Left ventricle myocardium inferior (tissue), 1 donor: ENCODE data around the gene TNK2. TPM values are rescaled to one million over a fixed set of nuclear protein-coding genes. Genes with fewer than 3 reads are reported as not detected.

Source experiments
- DNase-seq: peaks from one replicate; pipeline ENCODE4 v3.0.0-alpha.2; 2020
- H3K27ac ChIP-seq: fragments of 200-600 bp; replicated peaks from 2 replicates; pipeline ENCODE4 v1.8.0; 2021
- H3K27me3 ChIP-seq: fragments of 200-600 bp; 2 replicates; pipeline ENCODE4 v1.8.0; 2021; ENCODE audit warnings: low read depth
- H3K36me3 ChIP-seq: fragments of 200-600 bp; 2 replicates; pipeline ENCODE4 v1.8.0; 2021
- H3K4me1 ChIP-seq: fragments of 200-600 bp; 2 replicates; pipeline ENCODE4 v1.8.0; 2021
- H3K4me3 ChIP-seq: fragments of 200-600 bp; 2 replicates; pipeline ENCODE4 v1.8.0; 2021; ENCODE audit warnings: mild to moderate bottlenecking, moderate library complexity
- H3K9me3 ChIP-seq: fragments of 200-600 bp; replicated peaks from 2 replicates; pipeline ENCODE4 v1.8.0; 2021
- intact Hi-C: fragments of 100-400 bp; cut with micrococcal nuclease; formaldehyde crosslinking; loops from one replicate; pipeline ENCODE4 v1.11.0; 2022
- total RNA-seq: library from RNA; stranded (reverse); fragmentation: NEBNext Ultra II Directional; extraction: Animal tissue kit (Norgen Biotek cat#: 25700); gene quantifications from one replicate; pipeline ENCODE4 v1.2.1, GENCODE V29; 2021
- TF ChIP-seq, protein P1 (sequence below): fragments of 200-600 bp; IDR thresholded peaks from 2 replicates; pipeline ENCODE4 v1.8.0; 2021; ENCODE audit warnings: antibody characterized with exemption, mild to moderate bottlenecking, borderline replicate concordance
- donor health status: DM: no; HTN: yes; CAD: no; lungs with severe emphysema.

The TNK2 gene
- total RNA-seq, 1 donor from 2014 or later, result 33.2 TPM

DNA sequence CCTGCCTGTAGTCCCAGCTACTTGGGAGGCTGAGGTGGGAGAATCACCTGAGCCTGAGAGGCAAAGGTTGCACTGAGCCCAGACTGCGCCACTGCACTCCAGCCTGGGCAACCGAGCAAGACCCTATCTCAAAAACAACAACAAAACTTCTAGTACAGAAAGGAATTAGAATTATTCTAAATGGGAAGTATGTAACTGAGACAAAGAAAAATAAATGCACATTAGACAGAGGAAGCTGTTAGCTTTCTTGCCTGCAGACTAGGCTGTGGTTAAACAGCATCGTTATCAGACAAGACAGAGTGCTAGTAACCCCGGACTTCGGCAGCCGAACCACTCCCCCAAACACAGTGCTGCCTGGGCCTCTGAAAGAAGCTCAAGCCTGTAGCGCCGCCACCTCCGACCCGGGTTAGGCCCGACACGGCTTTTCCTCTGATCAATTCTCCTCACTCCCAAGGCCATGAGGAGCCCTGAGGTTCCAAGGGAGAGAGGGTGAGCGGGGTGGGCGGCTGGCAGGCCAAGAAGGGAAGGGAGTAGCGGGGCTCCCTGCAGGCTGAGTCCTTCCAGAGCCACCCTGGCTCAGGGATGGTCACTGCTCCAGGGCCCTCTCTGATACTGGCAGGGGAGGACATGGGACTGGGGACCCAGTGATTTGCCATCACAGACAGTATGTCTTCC lies 51.8 kb downstream of the TNK2 start:
- H3K27ac ChIP-seq, result no peak overlapping the region
- H3K4me1 ChIP-seq, result peaks cover 4% of the 10 kb centered on the region
- no peaks in the 10 kb centered on the region for H3K9me3 ChIP-seq
- no peak for DNase-seq
- H3K36me3 ChIP-seq, result no peaks in the 10 kb centered on the region
- intact Hi-C loops, result no loop called here
- H3K4me3 ChIP-seq, result no peak overlapping the region
- H3K27me3 ChIP-seq, result peaks cover 21% of the 10 kb centered on the region
- TF ChIP-seq, protein P1, sequence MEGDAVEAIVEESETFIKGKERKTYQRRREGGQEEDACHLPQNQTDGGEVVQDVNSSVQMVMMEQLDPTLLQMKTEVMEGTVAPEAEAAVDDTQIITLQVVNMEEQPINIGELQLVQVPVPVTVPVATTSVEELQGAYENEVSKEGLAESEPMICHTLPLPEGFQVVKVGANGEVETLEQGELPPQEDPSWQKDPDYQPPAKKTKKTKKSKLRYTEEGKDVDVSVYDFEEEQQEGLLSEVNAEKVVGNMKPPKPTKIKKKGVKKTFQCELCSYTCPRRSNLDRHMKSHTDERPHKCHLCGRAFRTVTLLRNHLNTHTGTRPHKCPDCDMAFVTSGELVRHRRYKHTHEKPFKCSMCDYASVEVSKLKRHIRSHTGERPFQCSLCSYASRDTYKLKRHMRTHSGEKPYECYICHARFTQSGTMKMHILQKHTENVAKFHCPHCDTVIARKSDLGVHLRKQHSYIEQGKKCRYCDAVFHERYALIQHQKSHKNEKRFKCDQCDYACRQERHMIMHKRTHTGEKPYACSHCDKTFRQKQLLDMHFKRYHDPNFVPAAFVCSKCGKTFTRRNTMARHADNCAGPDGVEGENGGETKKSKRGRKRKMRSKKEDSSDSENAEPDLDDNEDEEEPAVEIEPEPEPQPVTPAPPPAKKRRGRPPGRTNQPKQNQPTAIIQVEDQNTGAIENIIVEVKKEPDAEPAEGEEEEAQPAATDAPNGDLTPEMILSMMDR, result no peak

DNA sequence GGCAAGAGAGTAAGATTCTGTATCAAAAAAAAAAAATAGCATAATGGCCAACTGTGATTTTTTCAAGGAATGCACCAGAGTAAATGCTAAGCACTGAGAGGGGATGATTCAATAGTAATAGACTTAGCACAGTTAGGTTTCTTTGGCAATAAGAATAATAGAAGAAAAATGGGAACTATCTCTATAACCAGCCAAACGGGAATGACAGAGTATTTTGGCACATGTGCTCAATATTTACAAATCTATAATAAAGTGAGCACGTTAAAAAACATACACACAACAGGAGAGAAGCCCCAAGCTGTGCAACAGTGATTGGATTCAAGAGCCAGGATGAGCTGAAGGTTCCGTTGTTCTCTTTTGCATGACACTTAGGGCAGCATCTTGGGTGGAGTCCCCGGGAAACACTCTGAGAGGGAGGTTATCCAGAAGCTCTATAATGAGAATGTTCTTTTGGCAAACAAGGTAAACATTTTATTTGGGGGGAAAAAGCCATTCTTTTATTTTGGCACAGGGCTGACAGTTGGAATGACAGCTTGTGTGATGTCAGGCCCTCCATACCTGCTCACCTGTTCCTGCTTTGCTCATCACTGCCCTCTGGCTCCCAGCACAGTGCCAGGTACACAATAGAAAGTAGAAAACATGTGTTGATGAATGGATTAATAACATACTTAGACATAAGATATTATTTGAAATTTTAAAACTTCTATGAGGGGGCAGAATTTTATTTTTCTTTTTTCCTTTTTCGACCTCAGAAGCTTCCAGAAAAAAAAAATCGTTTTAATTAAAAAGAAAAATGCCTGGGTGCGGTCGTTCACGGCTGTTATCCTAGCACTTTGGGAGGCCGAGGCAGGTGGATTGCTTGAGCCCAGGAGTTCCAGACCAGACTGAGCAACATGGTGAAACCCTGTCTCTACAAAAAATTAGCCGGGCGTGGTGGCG lies 52.6 kb downstream of the TNK2 start:
- TF ChIP-seq, protein P1, result no peak
- DNase-seq, result no peak
- Histone ChIP-seq H3K4me1 (peaks cover 9% of the 10 kb centered on the region), H3K36me3 (no peaks in the 10 kb centered on the region), H3K4me3 (no peak overlapping the region), H3K27me3 (peaks cover 24% of the 10 kb centered on the region), H3K9me3 (no peaks in the 10 kb centered on the region), H3K27ac (no peak overlapping the region)
- intact Hi-C loops, result no loop called here

DNA sequence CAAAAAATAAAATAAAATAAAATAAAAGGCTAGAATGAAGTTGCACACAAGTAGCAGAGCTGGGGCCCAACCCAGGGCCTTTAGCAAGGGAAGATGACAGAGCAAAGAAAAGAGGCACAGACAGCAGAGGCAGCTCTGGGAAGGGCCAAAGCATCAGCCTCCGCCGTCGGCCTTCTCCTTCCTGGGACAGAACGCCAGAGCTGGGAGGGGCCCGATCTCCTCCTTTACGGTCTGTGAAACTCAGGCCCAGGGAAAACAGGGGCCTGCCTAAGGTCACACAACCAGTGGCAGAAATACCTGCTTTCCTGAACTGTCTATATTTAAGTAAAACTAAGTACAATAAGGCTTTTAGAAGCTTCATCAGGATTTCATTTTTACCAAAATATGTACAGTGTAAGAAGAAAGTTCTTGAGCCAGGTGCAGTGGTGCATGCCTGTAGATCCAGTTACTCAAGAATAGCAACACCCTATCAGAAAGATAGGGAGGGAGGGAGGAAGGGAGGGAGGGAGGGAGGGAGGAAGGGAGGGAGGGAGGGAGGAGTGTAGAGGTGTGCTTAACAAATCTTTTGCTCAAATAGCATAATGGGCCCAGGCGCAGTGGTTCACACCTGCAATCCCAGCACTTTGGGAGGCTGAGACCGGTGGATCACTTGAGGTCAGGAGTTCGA lies 53.6 kb downstream of the TNK2 start:
- no peak overlapping the region for H3K4me3 ChIP-seq
- no peak overlapping the region for H3K27ac ChIP-seq
- H3K27me3 ChIP-seq, result peaks cover 24% of the 10 kb centered on the region
- DNase-seq, result no peak
- intact Hi-C loops, result no loop called here
- H3K9me3 ChIP-seq, result no peaks in the 10 kb centered on the region
- H3K4me1 ChIP-seq, result peaks cover 9% of the 10 kb centered on the region
- no peaks in the 10 kb centered on the region for H3K36me3 ChIP-seq
- TF ChIP-seq, protein P1, result no peak

DNA sequence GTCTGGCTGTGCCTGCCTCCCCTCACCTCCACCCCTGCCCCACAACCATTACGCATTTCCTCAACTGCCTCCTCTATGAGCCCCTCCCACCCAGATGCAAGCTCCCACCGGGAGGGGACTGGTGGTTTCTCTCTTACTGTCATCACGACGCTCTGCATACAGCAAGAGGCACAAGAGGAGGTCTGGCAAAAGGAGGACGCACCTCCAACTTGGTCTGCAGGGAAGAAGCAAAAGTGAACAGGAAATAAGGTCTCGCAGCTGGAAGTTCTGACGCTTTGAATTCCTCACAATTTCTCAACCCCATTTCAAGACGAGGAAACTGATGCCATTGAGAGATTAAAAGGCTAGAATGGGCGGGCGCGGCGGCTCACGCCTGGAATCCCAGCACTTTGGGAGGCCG lies 54.4 kb downstream of the TNK2 start:
- Histone ChIP-seq H3K9me3 (no peaks in the 10 kb centered on the region), H3K36me3 (no peaks in the 10 kb centered on the region), H3K4me3 (no peak overlapping the region), H3K27ac (no peak overlapping the region), H3K27me3 (peaks cover 24% of the 10 kb centered on the region), H3K4me1 (peaks cover 5% of the 10 kb centered on the region)
- intact Hi-C loops, result no loop called here
- TF ChIP-seq, protein P1, result no peak
- DNase-seq, result no peak

DNA sequence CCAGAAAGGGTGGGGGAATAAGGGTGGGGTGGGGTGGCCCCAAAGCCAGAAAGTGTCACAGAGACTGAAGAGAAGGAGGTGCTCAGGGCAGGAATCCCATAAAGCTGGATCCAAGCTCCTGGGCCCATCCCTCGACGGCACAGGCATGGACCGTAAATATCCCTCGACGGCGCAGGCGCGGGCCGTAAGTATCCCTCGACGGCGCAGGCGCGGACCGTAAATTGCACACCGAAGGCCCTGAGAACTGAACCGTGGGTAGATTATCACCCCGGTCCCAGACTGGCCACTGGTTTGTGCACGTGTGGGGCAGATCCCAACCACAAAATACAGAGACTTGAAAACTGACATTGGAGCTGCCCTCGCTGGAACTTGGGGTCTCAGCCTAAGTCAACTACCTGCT lies 55.3 kb downstream of the TNK2 start:
- DNase-seq, result no peak

More for the DNA sequence above, 55.3 kb downstream of the TNK2 start:
- peaks cover 5% of the 10 kb centered on the region for H3K4me1 ChIP-seq
- TF ChIP-seq, protein P1, result no peak
- H3K36me3 ChIP-seq, result no peaks in the 10 kb centered on the region
- H3K4me3 ChIP-seq, result no peak overlapping the region
- H3K9me3 ChIP-seq, result no peaks in the 10 kb centered on the region
- H3K27me3 ChIP-seq, result peaks cover 24% of the 10 kb centered on the region
- intact Hi-C loops, result no loop called here
- H3K27ac ChIP-seq, result no peak overlapping the region
